Measurements from ENCODE around the gene BTRC. TPM values are rescaled to one million over a fixed set of nuclear protein-coding genes. Genes with fewer than 3 reads are reported as not detected.

The BTRC gene
- total and polyA plus RNA-seq, 10 of the 15 experiments (the other 5 are each of a cell fraction or from before 2014, with no cell fraction given): 2.2 to 18.6 (median 8.6) TPM

GRCh38 chr10:101568054-101568745, 214.2 kb downstream of the BTRC start:
- ChIA-PET POLR2A (no interaction called here), SMC1A (ENCODE audit: uncharacterized antibody, unreplicated experiment) (interaction anchor here (0.8 to 3.3 kb wide), 6 partner anchors 12 to 355 kb away, joined by 3 to 14 read pairs (median 4); no protein-coding TSS in a partner anchor), CTCF (interaction anchor here (1.1 to 1.3 kb wide), 4 partner anchors 13 to 407 kb away, joined by 3 to 5 read pairs (median 4); no protein-coding TSS in a partner anchor), RAD21 (ENCODE audit: unreplicated experiment) (no interaction called here)
- Histone ChIP-seq H3K4me2 (ENCODE audit: control insufficient read depth, insufficient read depth) (no peak overlapping the region), H3K4me3 (no peak overlapping the region), H3K27ac (ENCODE audit: control insufficient read depth, insufficient read depth) (no peak overlapping the region), H3K27me3 (replicated peaks in 1 of 2; ENCODE audit: control insufficient read depth in 2 of 2, insufficient read depth in 2 of 2, low read length in 1 of 2) (peaks cover 0 to 4% of the 10 kb centered on the region in 2 experiments; a peak in 1 of 4 replicates), H3K36me3 (ENCODE audit: control insufficient read depth in 2 of 2, insufficient read depth in 2 of 2, low read length in 1 of 2) (no peaks in the 10 kb centered on the region), H3K9ac (ENCODE audit: control insufficient read depth, insufficient read depth, low read length) (no peak overlapping the region), H4K20me1 (ENCODE audit: control insufficient read depth, insufficient read depth) (no peaks in the 10 kb centered on the region), H3K79me2 (ENCODE audit: control insufficient read depth, insufficient read depth, low read length) (no peaks in the 10 kb centered on the region), H2AFZ (ENCODE audit: control insufficient read depth, low read depth, low read length) (no peak overlapping the region), H3K4me1 (ENCODE audit: control insufficient read depth, insufficient read depth, low read length) (peaks cover 5% of the 10 kb centered on the region; the same call in 1 of the 2 replicates), H3K9me3 (replicated peaks; ENCODE audit: control insufficient read depth, insufficient read depth, low read length) (no peaks in the 10 kb centered on the region)
- no peak for TF ChIP-seq ATF2 (IDR thresholded peaks at IDR 0.05; ENCODE audit: low read length)
- no peak for TF ChIP-seq PKNOX1 (IDR thresholded peaks at IDR 0.05)
- TF ChIP-seq ZBTB4 (CRISPR knock-in tag; IDR thresholded peaks at IDR 0.05): no peak
- no peak for TF ChIP-seq MYC (IDR thresholded peaks at IDR 0.05; ENCODE audit: insufficient read depth, insufficient read length, insufficient replicate concordance, low read length, severe bottlenecking)
- TF ChIP-seq SIX5 (IDR thresholded peaks at IDR 0.05; ENCODE audit: low read depth, low read length, severe bottlenecking): no peak
- no peak for TF ChIP-seq ZBED1 (IDR thresholded peaks at IDR 0.05; ENCODE audit: borderline replicate concordance)
- TF ChIP-seq PBX3 (IDR thresholded peaks at IDR 0.05; ENCODE audit: insufficient replicate concordance, low read depth, low read length): no peak
- no peak for TF ChIP-seq NFYB (IDR thresholded peaks at IDR 0.05; ENCODE audit: insufficient read depth, low read depth, low read length)
- TF ChIP-seq GABPA (IDR thresholded peaks at IDR 0.05; ENCODE audit: low read depth): no peak
- TF ChIP-seq NRF1 (conservative IDR thresholded peaks at IDR 0.05; ENCODE audit: low read depth, low read length): no peak
- no peak for TF ChIP-seq NR2C2 (IDR thresholded peaks at IDR 0.05; ENCODE audit: borderline replicate concordance, control insufficient read depth, insufficient read length, low read depth)
- no peak for TF ChIP-seq NR2F1 (conservative IDR thresholded peaks at IDR 0.05)
- no peak for TF ChIP-seq ZBTB33 (IDR thresholded peaks at IDR 0.05)
- FAIRE-seq: no peak
- ATAC-seq: no peak
- in situ Hi-C loops (cut with MboI) (no loop called here), intact Hi-C loops (cut with micrococcal nuclease; ENCODE audit: unreplicated experiment) (loop anchor here (5.0 kb wide), 1 partner anchor 406 kb away; no protein-coding TSS in a partner anchor)
- 84% methylated on average over 17 of the region's 17 CpGs for WGBS (ENCODE audit: insufficient coverage, insufficient replicate concordance, low lambda C conversion rate, missing lambda C conversion rate)
- no TSS peak for BruUV-seq (replicated peaks)
- DNase-seq (ENCODE audit: low read depth, low spot score): no peak

Measured in GM12878 (cell line).